GM12864 (cell line): ENCODE data around the gene ADGRB2.

Experiments
- DNase-seq: peaks from one replicate; pipeline ENCODE4 v3.0.0-alpha.2; 2011; ENCODE audit warnings: low read depth
- H3K4me3 ChIP-seq: 2 replicates; pipeline ENCODE4 v1.5.1; 2011; ENCODE audit warnings: mild to moderate bottlenecking, low read depth, low read length, control low read depth
- TF ChIP-seq, protein P1 (sequence below): IDR thresholded peaks from 2 replicates; pipeline ENCODE4 v1.5.1; 2011; ENCODE audit warnings: low read depth, mild to moderate bottlenecking, moderate library complexity, low read length, control low read depth, inconsistent platforms; ENCODE audit errors: missing control alignments

ADGRB2 gene

DNA sequence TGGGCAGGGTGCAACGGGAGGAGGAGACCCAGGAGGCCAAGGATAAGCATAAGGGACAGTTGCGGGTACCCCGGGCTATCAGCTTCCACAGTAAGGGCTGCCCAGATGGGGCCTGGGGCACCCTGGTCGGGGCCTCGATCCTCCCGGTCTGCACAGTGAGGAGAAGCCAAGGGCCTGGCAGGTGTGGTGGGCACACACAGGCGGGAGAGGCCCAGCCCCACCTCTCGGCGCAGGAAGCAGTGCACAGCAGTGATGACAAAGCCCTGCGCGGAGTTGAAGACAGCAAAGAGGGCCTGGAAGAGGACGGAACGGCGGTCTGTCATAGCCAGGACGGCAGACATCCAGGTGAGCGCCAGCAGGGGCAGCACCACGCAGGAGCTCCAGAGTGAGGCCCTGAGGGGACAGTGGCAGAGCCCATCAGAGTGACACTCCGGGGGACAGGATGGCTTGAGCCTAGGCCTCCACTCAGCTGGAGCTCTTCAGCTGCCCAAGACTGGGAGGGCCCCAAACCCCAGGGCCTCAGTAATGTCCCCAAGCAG is 31.3 kb downstream of the ADGRB2 start:
- DNase-seq: no peak
- TF ChIP-seq, protein P1, sequence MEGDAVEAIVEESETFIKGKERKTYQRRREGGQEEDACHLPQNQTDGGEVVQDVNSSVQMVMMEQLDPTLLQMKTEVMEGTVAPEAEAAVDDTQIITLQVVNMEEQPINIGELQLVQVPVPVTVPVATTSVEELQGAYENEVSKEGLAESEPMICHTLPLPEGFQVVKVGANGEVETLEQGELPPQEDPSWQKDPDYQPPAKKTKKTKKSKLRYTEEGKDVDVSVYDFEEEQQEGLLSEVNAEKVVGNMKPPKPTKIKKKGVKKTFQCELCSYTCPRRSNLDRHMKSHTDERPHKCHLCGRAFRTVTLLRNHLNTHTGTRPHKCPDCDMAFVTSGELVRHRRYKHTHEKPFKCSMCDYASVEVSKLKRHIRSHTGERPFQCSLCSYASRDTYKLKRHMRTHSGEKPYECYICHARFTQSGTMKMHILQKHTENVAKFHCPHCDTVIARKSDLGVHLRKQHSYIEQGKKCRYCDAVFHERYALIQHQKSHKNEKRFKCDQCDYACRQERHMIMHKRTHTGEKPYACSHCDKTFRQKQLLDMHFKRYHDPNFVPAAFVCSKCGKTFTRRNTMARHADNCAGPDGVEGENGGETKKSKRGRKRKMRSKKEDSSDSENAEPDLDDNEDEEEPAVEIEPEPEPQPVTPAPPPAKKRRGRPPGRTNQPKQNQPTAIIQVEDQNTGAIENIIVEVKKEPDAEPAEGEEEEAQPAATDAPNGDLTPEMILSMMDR: no peak
- H3K4me3 ChIP-seq: no peak overlapping the region

DNA sequence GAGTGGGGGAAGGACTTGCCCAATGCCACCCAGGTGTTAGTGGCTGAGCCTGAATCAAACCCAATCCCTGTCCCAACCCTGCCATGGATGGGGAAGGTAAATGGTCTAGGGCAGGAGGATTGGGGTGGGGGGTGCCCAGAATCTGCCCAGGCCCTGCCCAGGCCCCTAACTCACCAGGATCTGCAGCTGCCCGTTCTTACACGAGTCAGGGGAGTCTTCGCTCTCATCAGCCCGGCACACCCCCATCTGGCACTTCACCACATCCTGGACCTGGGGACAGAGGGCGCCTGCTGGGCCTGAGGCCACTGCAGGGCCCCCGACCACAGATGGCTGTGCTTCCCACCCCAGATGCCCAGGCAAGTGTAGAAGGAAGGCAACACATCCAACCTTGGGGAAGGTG is 31.8 kb downstream of the ADGRB2 start:
- TF ChIP-seq, protein P1: no peak
- DNase-seq: no peak

DNA sequence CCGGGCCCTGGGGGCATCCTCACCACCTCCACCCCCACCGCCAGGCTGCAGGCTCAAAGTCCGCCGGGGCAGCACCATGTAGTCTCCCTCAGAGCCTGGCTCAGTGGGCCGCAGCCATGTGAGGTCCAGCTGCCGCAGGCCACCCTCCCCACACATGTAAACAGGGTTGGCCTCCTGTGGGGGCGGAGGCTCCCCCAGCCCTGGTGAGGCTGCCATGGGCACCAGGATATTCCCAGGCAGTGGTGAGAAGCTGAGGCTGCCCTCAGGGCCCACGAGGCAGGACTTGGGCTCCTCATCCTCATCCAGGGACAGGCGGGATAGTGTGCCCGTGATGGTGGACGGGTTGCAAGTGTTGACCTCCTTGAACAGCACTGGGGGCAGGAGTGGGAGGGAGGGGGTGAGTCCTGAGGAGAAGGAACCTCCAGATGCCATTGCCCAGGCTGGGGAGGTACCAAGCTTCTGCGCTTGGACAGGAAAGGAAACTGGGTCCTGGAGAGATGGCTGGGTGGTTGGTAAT is 33.0 kb downstream of the ADGRB2 start:
- TF ChIP-seq, protein P1: no peak
- H3K4me3 ChIP-seq: no peak overlapping the region
- no peak for DNase-seq

More for the DNA sequence above, 31.8 kb downstream of the ADGRB2 start:
- no peak overlapping the region for H3K4me3 ChIP-seq

DNA sequence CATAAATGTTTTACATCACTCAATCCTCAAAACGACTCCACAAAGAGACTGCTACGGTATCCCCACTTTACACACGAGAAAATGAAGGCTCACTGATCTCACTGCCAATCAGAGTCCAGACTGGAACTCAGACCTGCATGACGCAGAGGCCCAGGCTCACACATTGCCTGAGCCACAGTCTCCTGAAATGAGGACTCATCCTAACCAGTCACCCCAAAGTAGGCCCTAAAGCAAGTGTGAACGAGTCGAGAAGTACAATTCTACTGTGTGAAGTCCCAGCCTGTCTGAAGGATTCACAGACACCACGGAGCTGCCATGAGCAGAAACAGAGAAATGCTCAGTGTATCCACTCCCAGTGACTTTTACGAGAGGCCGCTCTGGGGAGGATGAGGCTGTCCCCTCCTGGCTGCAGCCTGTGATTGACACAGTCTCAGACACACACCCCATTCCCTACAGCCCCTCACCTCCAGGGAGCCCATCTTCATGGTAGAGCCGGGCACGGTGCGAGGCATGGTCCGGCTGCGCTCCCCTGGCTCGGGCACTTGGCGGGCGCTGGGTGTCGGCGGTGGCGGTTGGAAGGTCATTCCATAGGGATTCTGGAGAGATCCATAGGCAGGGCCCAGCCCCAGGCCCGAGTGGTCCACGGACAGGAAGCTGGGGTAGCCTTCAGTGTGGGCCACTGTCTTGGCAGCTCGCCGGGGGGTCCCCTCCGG is 33.6 kb downstream of the ADGRB2 start:
- no peak for DNase-seq
- no peak overlapping the region for H3K4me3 ChIP-seq
- TF ChIP-seq, protein P1: no peak

DNA sequence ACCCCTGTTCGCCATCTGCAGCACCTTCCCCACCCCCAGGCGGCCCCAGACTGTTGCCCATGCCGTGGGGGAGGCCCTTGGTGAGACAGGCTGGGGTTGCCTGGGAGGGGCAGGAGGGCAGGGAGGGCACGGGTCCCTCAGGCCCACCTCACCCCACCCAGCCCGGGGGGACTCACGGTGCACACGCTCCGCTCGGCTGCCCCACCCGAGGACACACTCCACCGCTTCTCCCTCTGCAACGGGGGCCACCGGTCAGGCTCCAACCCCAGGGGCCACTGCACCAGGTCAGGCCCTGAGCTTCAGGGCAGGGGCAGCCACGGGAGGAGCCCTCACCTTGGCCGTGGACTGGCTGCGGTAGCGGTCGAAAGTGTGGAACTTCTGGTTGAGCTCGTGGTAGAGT is 36.3 kb downstream of the ADGRB2 start:
- no peak for DNase-seq
- H3K4me3 ChIP-seq: no peak overlapping the region
- TF ChIP-seq, protein P1: no peak

DNA sequence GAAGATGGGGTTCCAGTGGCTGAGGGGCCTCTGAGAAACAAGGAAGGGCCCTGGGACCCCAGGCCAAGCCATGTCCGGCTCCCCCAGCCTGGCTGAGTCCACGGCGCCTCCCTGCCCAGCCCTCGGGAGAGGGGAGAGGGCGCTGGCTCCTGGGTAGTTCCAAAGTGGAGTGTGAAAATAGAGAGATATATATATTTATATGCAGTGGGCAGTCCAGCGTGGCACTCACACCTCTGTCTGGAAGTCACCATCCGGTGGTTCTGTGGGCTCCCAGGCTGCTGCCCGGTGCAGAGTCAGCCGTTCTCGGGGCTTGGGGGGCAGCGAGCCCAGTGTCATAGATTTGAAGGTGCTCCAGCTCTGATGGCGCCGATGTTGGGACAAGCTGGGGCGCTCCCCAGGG is 36.9 kb downstream of the ADGRB2 start:
- TF ChIP-seq, protein P1: no peak
- no peak for DNase-seq
- H3K4me3 ChIP-seq: no peak overlapping the region
